C4-2B (cell line): ENCODE results near the gene SLC25A28.

ENCODE experiments used
- H3K27ac ChIP-seq: fragments of 450-650 bp; 2 replicates; pipeline ENCODE4 v1.5.1; 2017
- ZFX ChIP-seq: fragments of 450-650 bp; IDR thresholded peaks from 2 replicates; pipeline ENCODE4 v1.6.1; 2017
- TF ChIP-seq, protein P1 (sequence below): fragments of 450-650 bp; conservative IDR thresholded peaks from 2 replicates; pipeline ENCODE4 v1.5.1; 2017; ENCODE audit warnings: mild to moderate bottlenecking

Gene SLC25A28

DNA sequence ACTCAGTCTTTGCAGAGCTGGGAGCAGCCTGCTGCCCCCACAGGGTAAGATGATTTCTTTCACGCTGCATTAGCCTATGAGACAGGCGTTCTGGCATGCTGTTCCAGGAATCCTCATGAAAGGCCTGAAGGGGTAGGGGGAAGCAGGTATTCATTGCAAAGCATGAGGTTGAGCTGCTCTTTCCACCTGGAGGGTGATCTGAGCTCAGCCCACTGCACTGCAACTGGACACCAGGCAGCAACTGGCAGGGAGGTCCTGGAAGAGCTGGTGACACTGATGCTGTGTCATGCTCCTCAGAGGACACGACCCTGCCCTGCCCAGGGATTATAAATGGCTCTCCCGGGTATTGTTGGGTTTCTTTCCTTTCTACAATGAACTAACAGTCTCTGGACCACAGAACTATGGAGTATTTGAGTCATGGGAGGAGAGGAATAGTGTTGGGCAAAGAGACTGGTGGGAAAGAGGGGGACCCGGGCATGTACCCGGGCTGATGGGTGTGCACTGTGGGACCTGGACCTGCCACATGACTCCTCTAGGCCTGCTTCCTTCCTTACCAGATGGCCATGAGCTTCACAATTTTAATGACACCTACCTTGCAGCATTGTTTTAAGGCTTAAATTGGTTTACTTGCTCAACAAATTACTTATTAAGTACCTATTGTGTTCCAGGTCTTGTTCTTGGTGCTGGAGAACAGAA is 24.3 kb downstream of the SLC25A28 start:
- H3K27ac ChIP-seq: no peak overlapping the region
- TF ChIP-seq, protein P1, sequence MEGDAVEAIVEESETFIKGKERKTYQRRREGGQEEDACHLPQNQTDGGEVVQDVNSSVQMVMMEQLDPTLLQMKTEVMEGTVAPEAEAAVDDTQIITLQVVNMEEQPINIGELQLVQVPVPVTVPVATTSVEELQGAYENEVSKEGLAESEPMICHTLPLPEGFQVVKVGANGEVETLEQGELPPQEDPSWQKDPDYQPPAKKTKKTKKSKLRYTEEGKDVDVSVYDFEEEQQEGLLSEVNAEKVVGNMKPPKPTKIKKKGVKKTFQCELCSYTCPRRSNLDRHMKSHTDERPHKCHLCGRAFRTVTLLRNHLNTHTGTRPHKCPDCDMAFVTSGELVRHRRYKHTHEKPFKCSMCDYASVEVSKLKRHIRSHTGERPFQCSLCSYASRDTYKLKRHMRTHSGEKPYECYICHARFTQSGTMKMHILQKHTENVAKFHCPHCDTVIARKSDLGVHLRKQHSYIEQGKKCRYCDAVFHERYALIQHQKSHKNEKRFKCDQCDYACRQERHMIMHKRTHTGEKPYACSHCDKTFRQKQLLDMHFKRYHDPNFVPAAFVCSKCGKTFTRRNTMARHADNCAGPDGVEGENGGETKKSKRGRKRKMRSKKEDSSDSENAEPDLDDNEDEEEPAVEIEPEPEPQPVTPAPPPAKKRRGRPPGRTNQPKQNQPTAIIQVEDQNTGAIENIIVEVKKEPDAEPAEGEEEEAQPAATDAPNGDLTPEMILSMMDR: no peak
- no peak for TF ChIP-seq ZFX

DNA sequence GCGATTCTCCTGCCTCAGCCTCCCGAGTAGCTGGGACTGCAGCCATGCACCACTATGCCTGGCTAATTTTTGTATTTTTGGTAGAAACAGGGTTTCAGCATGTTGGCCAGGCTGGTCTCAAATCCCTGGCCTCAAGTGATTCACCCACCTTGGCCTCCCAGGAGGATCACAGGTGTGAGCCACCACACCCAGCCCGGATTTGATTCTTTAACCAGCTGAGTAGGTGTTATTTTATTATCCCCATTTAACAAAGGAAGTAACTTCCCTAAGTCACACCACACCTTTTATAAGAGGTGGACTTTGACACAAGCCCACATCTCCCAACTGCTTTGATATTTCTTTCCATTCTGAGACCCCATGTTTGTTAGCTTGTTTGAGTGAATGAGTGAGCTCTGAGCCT is 25.0 kb downstream of the SLC25A28 start:
- H3K27ac ChIP-seq: no peak overlapping the region

DNA sequence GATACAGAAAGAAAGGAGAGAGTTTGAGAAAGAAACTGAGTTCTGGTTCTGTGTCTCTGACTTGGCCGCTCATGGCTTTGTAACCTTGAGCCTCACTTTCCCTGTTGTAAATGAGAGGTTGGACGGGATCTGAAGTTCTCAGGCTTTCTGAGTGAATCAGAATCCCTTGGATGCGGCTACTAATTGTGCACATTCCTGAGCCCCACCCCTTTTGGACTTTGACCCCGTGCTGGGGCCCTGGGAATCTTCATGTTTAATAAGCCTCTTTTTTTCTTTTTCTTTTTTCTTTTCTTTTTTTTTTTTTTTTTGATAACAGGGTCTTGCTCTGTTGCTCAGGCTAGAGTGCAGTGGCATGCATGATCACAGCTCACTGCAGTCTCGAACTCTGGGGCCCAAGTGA is 26.9 kb downstream of the SLC25A28 start:
- no peak for TF ChIP-seq ZFX
- TF ChIP-seq, protein P1: no peak
- no peak overlapping the region for H3K27ac ChIP-seq

More for the DNA sequence above, 25.0 kb downstream of the SLC25A28 start:
- TF ChIP-seq, protein P1: no peak
- TF ChIP-seq ZFX: no peak

DNA sequence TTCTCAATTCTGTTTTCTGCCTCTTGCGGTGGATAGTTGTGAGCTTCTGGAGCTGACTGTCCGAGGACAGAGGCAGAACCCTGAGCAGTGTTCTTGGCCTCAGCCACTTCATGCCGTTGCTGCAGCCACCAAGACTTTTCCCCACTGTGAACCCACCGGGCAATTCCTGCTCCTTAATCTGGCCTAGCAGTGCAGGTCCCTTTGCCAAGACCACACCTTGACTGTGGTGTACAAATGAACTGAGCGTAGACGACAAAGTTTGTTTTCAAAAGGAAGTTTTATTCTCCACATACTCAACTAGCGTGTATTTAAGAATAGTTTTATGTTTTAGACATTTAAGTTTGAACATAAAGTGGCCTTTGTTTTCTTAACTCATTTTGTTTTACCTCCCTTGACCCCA is 29.4 kb downstream of the SLC25A28 start:
- TF ChIP-seq, protein P1: no peak
- no peak for TF ChIP-seq ZFX
- H3K27ac ChIP-seq: no peak overlapping the region

DNA sequence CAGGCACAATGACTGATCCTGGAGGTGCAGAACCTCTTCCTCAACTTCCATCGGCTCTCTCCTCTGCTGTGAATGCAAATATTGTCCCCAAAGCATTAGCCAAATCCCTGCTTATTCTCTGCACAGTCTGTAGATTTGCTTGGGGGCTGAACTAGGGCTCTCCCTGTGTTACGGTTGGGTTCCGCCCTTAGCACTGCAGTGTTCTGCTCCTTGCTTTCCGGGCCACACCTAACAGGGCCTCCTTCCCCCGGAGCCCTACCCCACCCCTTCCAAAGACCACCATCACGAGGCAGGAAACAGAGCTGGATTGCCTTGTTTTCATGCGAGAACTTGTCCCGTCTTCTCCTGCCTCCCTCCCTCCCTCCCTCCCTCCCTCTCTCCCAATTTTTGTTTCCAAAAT is 36.6 kb downstream of the SLC25A28 start:
- H3K27ac ChIP-seq: no peak overlapping the region
- no peak for TF ChIP-seq ZFX
- TF ChIP-seq, protein P1: no peak

DNA sequence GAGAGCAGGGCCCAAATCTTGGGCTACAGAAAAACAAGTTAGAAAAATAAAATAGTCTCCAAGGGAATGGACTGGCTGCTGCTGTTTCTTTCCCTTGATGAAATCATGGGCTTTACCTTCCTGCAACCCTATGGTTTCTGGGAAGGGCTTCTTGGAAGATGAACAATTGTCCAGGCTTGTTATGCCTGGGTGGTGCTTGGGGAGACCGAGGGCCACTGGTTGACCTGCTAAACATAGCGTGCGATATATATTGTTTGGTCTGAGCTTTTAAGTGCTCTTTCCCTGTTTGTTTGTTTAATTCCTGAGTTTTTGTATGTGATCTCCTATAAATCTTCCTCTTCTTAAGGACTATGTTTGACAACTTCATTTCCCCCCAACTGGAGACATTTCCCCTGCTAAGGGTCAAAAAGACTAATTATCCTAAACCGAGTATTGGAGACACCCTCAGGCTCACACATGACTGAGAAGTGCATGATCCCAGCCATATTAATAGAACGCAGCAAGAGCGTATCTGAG is 37.9 kb downstream of the SLC25A28 start:
- TF ChIP-seq ZFX: no peak
- no peak overlapping the region for H3K27ac ChIP-seq

DNA sequence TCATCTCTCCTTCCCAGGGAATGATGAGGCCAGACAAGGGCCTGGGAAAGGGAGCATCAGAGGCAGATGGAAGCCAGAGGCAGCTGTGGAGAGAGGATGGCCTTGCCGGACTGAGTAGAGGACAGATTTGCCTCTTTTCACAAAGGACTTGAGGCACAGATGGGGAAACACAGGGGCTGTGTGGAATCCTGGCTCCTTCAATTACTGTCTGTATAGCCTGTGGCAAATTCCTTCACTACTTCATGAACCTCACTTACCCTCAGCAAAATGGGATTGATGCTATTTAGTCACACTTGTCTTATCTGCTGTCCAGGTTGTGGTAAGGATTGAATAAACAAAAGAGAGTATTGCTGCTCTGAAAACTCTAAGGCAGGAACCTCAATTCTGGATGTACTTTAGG is 40.3 kb downstream of the SLC25A28 start:
- H3K27ac ChIP-seq: no peak overlapping the region
- TF ChIP-seq, protein P1: no peak
- no peak for TF ChIP-seq ZFX

DNA sequence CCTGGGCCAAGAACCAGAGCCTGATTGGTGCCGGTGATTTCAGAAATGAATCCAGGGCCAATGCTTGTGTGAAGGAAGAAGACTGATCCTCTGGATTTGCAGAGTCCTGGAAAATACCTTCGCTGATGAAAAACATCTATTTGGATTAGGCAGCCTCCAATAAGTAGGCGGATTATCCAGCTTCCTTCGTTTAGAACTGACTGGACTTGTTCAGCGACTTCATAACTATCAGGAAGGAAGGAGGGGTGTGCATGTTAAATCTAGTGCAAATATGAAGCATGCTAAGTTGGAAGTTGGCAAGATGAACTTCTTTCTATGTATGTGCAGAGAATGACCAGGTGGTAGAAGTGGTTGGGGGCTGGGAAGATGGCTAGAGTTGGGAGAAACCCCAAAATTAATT is 46.4 kb downstream of the SLC25A28 start:
- H3K27ac ChIP-seq: no peak overlapping the region; the same call in 1 of the 2 replicates
- TF ChIP-seq, protein P1: no peak
